Measurements from ENCODE around the gene OR51Q1.

The OR51Q1 gene

GRCh38 chr11:5421811-5422210, at the start of gene OR51Q1:
TSS of gene OR51Q1 (plus strand) at chr11:5422111. CDS start at chr11:5422201, 90 bp downstream.
- Mint-ChIP-seq H3K27me3 (ENCODE audit: low read depth) (no peaks in the 10 kb centered on the region), H3K4me3 (no peak within 1 kb of the TSS), H3K36me3 (ENCODE audit: low read depth) (no peaks in the 10 kb centered on the region), H3K27ac (no peak within 1 kb of the TSS), H3K4me1 (no peaks in the 10 kb centered on the region), H3K9me3 (no peaks in the 10 kb centered on the region)
- TF ChIP-seq CTCF (IDR thresholded peaks at IDR 0.05; ENCODE audit: unreplicated experiment in 3 of 3) = no peak

- Mint-ChIP-seq H3K9me3 (no peaks in the 10 kb centered on the region), H3K27me3 (ENCODE audit: low read depth) (no peaks in the 10 kb centered on the region), H3K36me3 (ENCODE audit: low read depth) (no peaks in the 10 kb centered on the region), H3K4me1 (no peaks in the 10 kb centered on the region), H3K4me3 (no peak overlapping the region), H3K27ac (no peak overlapping the region)
- peak; percentile 51 to 76 (median 68) for TF ChIP-seq CTCF (IDR thresholded peaks at IDR 0.05; ENCODE audit: unreplicated experiment in 3 of 3)
These were observed 41.1 kb upstream of the OR51Q1 start for GRCh38 chr11:5380740-5381342.

- Mint-ChIP-seq H3K9me3 (no peaks in the 10 kb centered on the region), H3K36me3 (ENCODE audit: low read depth) (no peaks in the 10 kb centered on the region), H3K27ac (no peak within 1 kb of the TSS), H3K27me3 (ENCODE audit: low read depth) (no peaks in the 10 kb centered on the region), H3K4me3 (no peak within 1 kb of the TSS), H3K4me1 (no peaks in the 10 kb centered on the region)
- TF ChIP-seq CTCF (IDR thresholded peaks at IDR 0.05; ENCODE audit: unreplicated experiment in 3 of 3) = no peak
These were observed 38.3 kb upstream of the OR51Q1 start, which contains the start of gene OR51M1 for GRCh38 chr11:5383576-5383975. TSS of gene OR51M1 (plus strand) at chr11:5383812. CDS start at chr11:5389399, 5,587 bp downstream.

GRCh38 chr11:5384335-5384734, 37.6 kb upstream of the OR51Q1 start:
- H3K4me3 Mint-ChIP-seq = no peak overlapping the region

GRCh38 chr11:5390210-5390609, 31.7 kb upstream of the OR51Q1 start:
- Mint-ChIP-seq H3K4me1 (no peaks in the 10 kb centered on the region), H3K4me3 (no peak overlapping the region)
- TF ChIP-seq CTCF (IDR thresholded peaks at IDR 0.05; ENCODE audit: unreplicated experiment in 3 of 3) = no peak

More at GRCh38 chr11:5384335-5384734, 37.6 kb upstream of the OR51Q1 start:
- no peak for TF ChIP-seq CTCF (IDR thresholded peaks at IDR 0.05; ENCODE audit: unreplicated experiment in 3 of 3)
- no peaks in the 10 kb centered on the region for H3K27me3 Mint-ChIP-seq (ENCODE audit: low read depth)
- no peaks in the 10 kb centered on the region for H3K9me3 Mint-ChIP-seq
- no peaks in the 10 kb centered on the region for H3K36me3 Mint-ChIP-seq (ENCODE audit: low read depth)
- H3K27ac Mint-ChIP-seq = no peak overlapping the region
- H3K4me1 Mint-ChIP-seq = no peaks in the 10 kb centered on the region

GRCh38 chr11:5394091-5394490, 27.8 kb upstream of the OR51Q1 start:
- H3K36me3 Mint-ChIP-seq (ENCODE audit: low read depth) = no peaks in the 10 kb centered on the region

More at GRCh38 chr11:5390210-5390609, 31.7 kb upstream of the OR51Q1 start:
- Mint-ChIP-seq H3K27ac (no peak overlapping the region), H3K27me3 (ENCODE audit: low read depth) (no peaks in the 10 kb centered on the region), H3K9me3 (no peaks in the 10 kb centered on the region), H3K36me3 (ENCODE audit: low read depth) (no peaks in the 10 kb centered on the region)

More at GRCh38 chr11:5394091-5394490, 27.8 kb upstream of the OR51Q1 start:
- Mint-ChIP-seq H3K4me3 (no peak overlapping the region), H3K27me3 (ENCODE audit: low read depth) (no peaks in the 10 kb centered on the region), H3K27ac (no peak overlapping the region), H3K4me1 (no peaks in the 10 kb centered on the region), H3K9me3 (no peaks in the 10 kb centered on the region)
- no peak for TF ChIP-seq CTCF (IDR thresholded peaks at IDR 0.05; ENCODE audit: unreplicated experiment in 3 of 3)
